HCT116 (cell line): Measurements from ENCODE around the gene SP110. TPM values are rescaled to one million over a fixed set of nuclear protein-coding genes. Genes with fewer than 3 reads are reported as not detected.
A peak's percentile ranks its signal among the peaks of the same experiment; 100 is the strongest.

Experiments
- ATAC-seq: fragments of 200-7000 bp; cut with Tn5 transposase; 2 replicates; pipeline ENCODE4 v1.9.1; 2020; ENCODE audit warnings: mild to moderate bottlenecking, moderate library complexity
- BruUV-seq: library from RNA; stranded (reverse); fragments of 400-500 nt; replicated peaks from 2 replicates; lab custom pipeline; 2021; lab: Mats Ljungman, UMichigan
- CTCF ChIA-PET: fragments of 300-600 bp; sonication (Branson Sonifier 250); formaldehyde crosslinking; loops from one replicate; lab custom pipeline; 2021; ENCODE audit warnings: antibody characterized with exemption; lab: Charles Lee
- POLR2A ChIA-PET: fragments of 300-600, 350-600 bp; sonication (Branson Sonifier 250); formaldehyde crosslinking; loops from one replicate; lab custom pipeline; 2021; ENCODE audit warnings: antibody characterized with exemption; lab: Charles Lee
- RAD21 ChIA-PET, 2 experiments: fragments of 300-600 bp; sonication (Branson Sonifier 250); formaldehyde crosslinking; loops; one replicate each; lab custom pipeline; 2023; ENCODE audit warnings: low total read pairs in 2 of 2; ENCODE audit not compliant: uncharacterized antibody in 2 of 2, unreplicated experiment in 2 of 2, low non-redundant PET in 1 of 2; lab: Charles Lee
- DNase-seq: peaks from one replicate; pipeline ENCODE4 v3.0.0-alpha.2; 2010; ENCODE audit warnings: low read depth, low spot score
- H2AFZ ChIP-seq: fragments of 200-600 bp; shearing (Covaris generic), sonication (generic); 2 replicates; pipeline ENCODE4 v1.6.1; 2017; ENCODE audit warnings: low read depth, mixed run types, mixed read lengths, antibody characterized with exemption, low read length; ENCODE audit not compliant: poor library complexity, severe bottlenecking
- H3K27ac ChIP-seq: 2 replicates; pipeline ENCODE4 v1.5.1; 2012; ENCODE audit warnings: low read depth, low read length
- H3K27me3 ChIP-seq: fragments of 200-600 bp; sonication (generic); 2 replicates; pipeline ENCODE4 v1.6.1; 2016; ENCODE audit warnings: mixed run types, low read length, mixed read lengths; ENCODE audit not compliant: insufficient read depth
- H3K36me3 ChIP-seq, 2 experiments: fragments of 200-500 bp in 1 of 2; fragments of 200-600 bp in 1 of 2; sonication (Bioruptor generic) in 1 of 2; sonication (generic) in 1 of 2; 2 replicates each; pipeline versions ENCODE4 v1.5.1 to v1.6.1; 2014 to 2016; ENCODE audit warnings: low read length in 2 of 2, inconsistent platforms in 1 of 2, mixed read lengths in 1 of 2, mixed run types in 1 of 2; ENCODE audit not compliant: insufficient read depth in 2 of 2, control insufficient read depth in 1 of 2
- H3K4me1 ChIP-seq, 2 experiments: fragments of 200-600 bp in 1 of 2; sonication (generic) in 1 of 2; 2 replicates each; pipeline versions ENCODE4 v1.5.1 to v1.6.1; 2012 to 2017; ENCODE audit warnings: low read length in 2 of 2, inconsistent platforms in 1 of 2, mild to moderate bottlenecking in 1 of 2, mixed read lengths in 1 of 2, mixed run types in 1 of 2, moderate library complexity in 1 of 2; ENCODE audit not compliant: insufficient read depth in 2 of 2, control insufficient read depth in 1 of 2
- H3K4me2 ChIP-seq: fragments of 200-600 bp; sonication (generic); 2 replicates; pipeline ENCODE4 v1.6.1; 2017; ENCODE audit warnings: mixed run types, low read length, mixed read lengths
- H3K4me3 ChIP-seq, 2 experiments: fragments of 200-600 bp in 1 of 2; sonication (generic) in 1 of 2; replicated peaks in 1 of 2; 2 replicates each; pipeline ENCODE4 v1.5.1; 2011 to 2016; ENCODE audit warnings: low read length in 2 of 2, control low read depth in 1 of 2, low read depth in 1 of 2, mild to moderate bottlenecking in 1 of 2, mixed read lengths in 1 of 2, mixed run types in 1 of 2
- H3K79me2 ChIP-seq: fragments of 200-600 bp; sonication (generic); 2 replicates; pipeline ENCODE4 v1.6.1; 2017; ENCODE audit warnings: mild to moderate bottlenecking, mixed run types, low read length, moderate library complexity, mixed read lengths; ENCODE audit not compliant: insufficient read depth
- H3K9ac ChIP-seq: fragments of 200-600 bp; sonication (generic); 2 replicates; pipeline ENCODE4 v1.6.1; 2016; ENCODE audit warnings: low read length, mixed read lengths
- H3K9me2 ChIP-seq: fragments of 200-600 bp; sonication (generic), shearing (Covaris generic); 2 replicates; pipeline ENCODE4 v1.6.1; 2017; ENCODE audit warnings: mixed run types, mild to moderate bottlenecking, moderate library complexity; ENCODE audit not compliant: insufficient read depth
- H3K9me3 ChIP-seq, 2 experiments: fragments of 200-500 bp in 1 of 2; fragments of 200-600 bp in 1 of 2; sonication (Bioruptor generic) in 1 of 2; sonication (generic) in 1 of 2; 2 replicates each; pipeline ENCODE4 v1.6.1; 2014 to 2017; ENCODE audit warnings: low read length in 2 of 2, mixed read lengths in 2 of 2, inconsistent platforms in 1 of 2, low read depth in 1 of 2, mild to moderate bottlenecking in 1 of 2, mixed run types in 1 of 2, moderate library complexity in 1 of 2; ENCODE audit not compliant: control insufficient read depth in 1 of 2, insufficient read depth in 1 of 2
- H4K20me1 ChIP-seq: fragments of 200-600 bp; sonication (generic), shearing (Covaris generic); 2 replicates; pipeline ENCODE4 v1.6.1; 2017; ENCODE audit warnings: mixed run types, mild to moderate bottlenecking, moderate library complexity; ENCODE audit not compliant: insufficient read depth
- ATF3 ChIP-seq: IDR thresholded peaks from 2 replicates; pipeline ENCODE4 v1.6.1; 2012
- CEBPB ChIP-seq: IDR thresholded peaks from 2 replicates; pipeline ENCODE4 v1.6.1; 2012; ENCODE audit warnings: low read depth
- CTCF ChIP-seq, 3 experiments: fragments of 200-600 bp in 1 of 3; sonication (generic) in 1 of 3; IDR thresholded peaks in 2 of 3; conservative IDR thresholded peaks in 1 of 3; 2 replicates each; pipeline ENCODE4 v1.5.1; 2012 to 2017; ENCODE audit warnings: low read depth in 2 of 3, low read length in 2 of 3, antibody characterized with exemption in 1 of 3, borderline replicate concordance in 1 of 3, control low read depth in 1 of 3, mild to moderate bottlenecking in 1 of 3, mixed read lengths in 1 of 3, mixed run types in 1 of 3, moderate library complexity in 1 of 3; ENCODE audit not compliant: insufficient read depth in 1 of 3
- EGR1 ChIP-seq: IDR thresholded peaks from 2 replicates; pipeline ENCODE4 v1.6.1; 2012; ENCODE audit warnings: low read depth
- ELF1 ChIP-seq: IDR thresholded peaks from 2 replicates; pipeline ENCODE4 v1.6.1; 2012; ENCODE audit warnings: low read depth, borderline replicate concordance
- FOSL1 ChIP-seq: IDR thresholded peaks from 2 replicates; pipeline ENCODE4 v1.6.1; 2012; ENCODE audit warnings: low read depth
- MAX ChIP-seq: IDR thresholded peaks from 2 replicates; pipeline ENCODE4 v1.6.1; 2012
- POLR2A ChIP-seq: IDR thresholded peaks from 2 replicates; pipeline ENCODE4 v1.7.0; 2011; ENCODE audit warnings: borderline replicate concordance; ENCODE audit not compliant: insufficient read depth, insufficient read length; ENCODE audit errors: extremely low read depth
- POLR2AphosphoS5 ChIP-seq: IDR thresholded peaks from 2 replicates; pipeline ENCODE4 v1.6.1; 2011; ENCODE audit warnings: mild to moderate bottlenecking, low read depth, low read length, moderate library complexity
- REST ChIP-seq: IDR thresholded peaks from 2 replicates; pipeline ENCODE4 v1.6.1; 2012; ENCODE audit warnings: low read depth
- SRF ChIP-seq: IDR thresholded peaks from 2 replicates; pipeline ENCODE4 v1.6.1; 2012; ENCODE audit warnings: low read depth
- TCF7L2 ChIP-seq: IDR thresholded peaks from 2 replicates; pipeline ENCODE4 v1.7.0; 2011; ENCODE audit warnings: borderline replicate concordance, inconsistent platforms; ENCODE audit not compliant: insufficient read depth, insufficient read length; ENCODE audit errors: extremely low read depth
- YY1 ChIP-seq: IDR thresholded peaks from 2 replicates; pipeline ENCODE4 v1.6.1; 2011; ENCODE audit warnings: low read length, low read depth, moderate library complexity, mild to moderate bottlenecking; ENCODE audit not compliant: insufficient replicate concordance; ENCODE audit errors: extremely low read depth
- ZBTB33 ChIP-seq: IDR thresholded peaks from 2 replicates; pipeline ENCODE4 v1.6.1; 2011; ENCODE audit warnings: mild to moderate bottlenecking, low read length, moderate library complexity; ENCODE audit not compliant: insufficient replicate concordance; ENCODE audit errors: extremely low read depth
- ZNF274 ChIP-seq: fragments of 200-500 bp; sonication (Bioruptor generic); IDR thresholded peaks from 2 replicates; pipeline ENCODE4 v1.6.1; 2014; ENCODE audit warnings: mild to moderate bottlenecking, low read depth, low read length, inconsistent platforms
- intact Hi-C: fragments of 100-400 bp; cut with micrococcal nuclease; formaldehyde crosslinking; loops from 2 replicates; pipeline ENCODE4 v1.10.0; 2022
- total RNA-seq: library from RNA; stranded (reverse); gene quantifications from one replicate; pipeline ENCODE4 v1.2.1, GENCODE V29; 2021; ENCODE audit not compliant: unreplicated experiment

The SP110 gene
- total RNA-seq, 1 experiment from 2014 or later = 8.5 TPM

GRCh38 chr2:230124757-230125431 is 94.9 kb downstream of the SP110 start:
- CTCF ChIA-PET = no interaction called here
- no peak for DNase-seq
- Histone ChIP-seq H3K4me2 (no peak overlapping the region), H3K36me3 (no peaks in the 10 kb centered on the region), H3K9me2 (no peaks in the 10 kb centered on the region), H2AFZ (peak overlapping the region; percentile 26), H3K27ac (no peak overlapping the region), H3K4me3 (no peak overlapping the region), H3K4me1 (no peaks in the 10 kb centered on the region), H3K27me3 (no peaks in the 10 kb centered on the region), H3K79me2 (no peaks in the 10 kb centered on the region), H3K9me3 (no peaks in the 10 kb centered on the region), H4K20me1 (no peaks in the 10 kb centered on the region), H3K9ac (no peak overlapping the region)
- POLR2A ChIA-PET = no interaction called here
- intact Hi-C loops = no loop called here
- no TSS peak for BruUV-seq
- TF ChIP-seq CEBPB = no peak
- no peak for TF ChIP-seq SRF
- TF ChIP-seq CTCF (IDR thresholded peaks at IDR 0.05 in 2 of 3, conservative IDR thresholded peaks at IDR 0.05 in 1 of 3; ENCODE audit: borderline replicate concordance in 1 of 3, insufficient read depth in 1 of 3, low read depth in 2 of 3, low read length in 2 of 3) = no peak
- TF ChIP-seq POLR2AphosphoS5 = no peak
- TF ChIP-seq TCF7L2 = no peak
- no peak for TF ChIP-seq ZNF274
- TF ChIP-seq YY1 = no peak
- no peak for TF ChIP-seq ELF1
- TF ChIP-seq MAX = no peak
- TF ChIP-seq ZBTB33 = no peak
- no peak for TF ChIP-seq REST
- no peak for TF ChIP-seq POLR2A
- TF ChIP-seq FOSL1 = no peak
- TF ChIP-seq ATF3 = no peak
- TF ChIP-seq EGR1 = no peak
- RAD21 ChIA-PET = no interaction called here
- no peak for ATAC-seq
